ENCODE results near the gene TRNT1. TPM values are rescaled to one million over a fixed set of nuclear protein-coding genes. Genes with fewer than 3 reads are reported as not detected.

The TRNT1 gene
- total and polyA plus RNA-seq, 2 of the 8 experiments (the other 6 are each of a cell fraction or from before 2014, with no cell fraction given), result 7.2 to 33.1 TPM

- FAIRE-seq (no peak), DNase-seq (ENCODE audit: low read depth in 1 of 2, low spot score in 2 of 2) (no peak)
- Histone ChIP-seq H3K4ac (replicated peaks; ENCODE audit: insufficient read length, low read depth, low read length) (no peak overlapping the region), H3K23ac (ENCODE audit: insufficient read length) (no peak overlapping the region), H3K4me1 (replicated peaks in 1 of 4; ENCODE audit: control insufficient read depth in 3 of 4, insufficient read depth in 4 of 4, low read length in 3 of 4) (peaks cover 1 to 15% (median 3%) of the 10 kb centered on the region in 4 experiments; a peak in 5 of 7 replicates), H2BK20ac (ENCODE audit: low read length) (no peak overlapping the region), H3K27me3 (replicated peaks in 1 of 4; ENCODE audit: control insufficient read depth in 3 of 4, extremely low read depth in 1 of 4, insufficient read depth in 3 of 4, low read length in 3 of 4) (no peaks in the 10 kb centered on the region), H3K23me2 (ENCODE audit: low read depth, low read length) (no peaks in the 10 kb centered on the region), H2BK15ac (ENCODE audit: low read length) (no peak overlapping the region), H2AFZ (ENCODE audit: low read length) (no peak overlapping the region), H3K4me3 (ENCODE audit: extremely low read depth in 1 of 4, insufficient read depth in 2 of 4, low read depth in 3 of 4, low read length in 4 of 4) (no peak overlapping the region), H3K79me2 (ENCODE audit: control insufficient read depth in 1 of 2, insufficient read depth in 2 of 2, low read length in 2 of 2) (no peaks in the 10 kb centered on the region), H4K5ac (ENCODE audit: insufficient read length, low read depth, low read length) (no peak overlapping the region), H4K91ac (replicated peaks; ENCODE audit: insufficient read length, low read length) (no peak overlapping the region), H4K20me1 (replicated peaks in 1 of 2; ENCODE audit: control insufficient read depth in 1 of 2, insufficient read depth in 2 of 2, low read length in 2 of 2) (no peaks in the 10 kb centered on the region), H3K18ac (ENCODE audit: extremely low read depth, low read length) (no peak overlapping the region), H2AK5ac (ENCODE audit: low read depth, low read length) (no peak overlapping the region), H3K14ac (ENCODE audit: insufficient read length) (no peak overlapping the region), H2BK5ac (ENCODE audit: low read depth, low read length) (no peak overlapping the region), H3K9ac (replicated peaks in 1 of 4; ENCODE audit: extremely low read depth in 1 of 4, low read depth in 3 of 4, low read length in 3 of 4) (no peak overlapping the region), H2BK12ac (ENCODE audit: low read depth, low read length) (no peak overlapping the region), H3K9me3 (ENCODE audit: insufficient read depth in 2 of 2, low read depth in 1 of 2, low read length in 1 of 2) (no peaks in the 10 kb centered on the region), H3K36me3 (ENCODE audit: control insufficient read depth in 2 of 4, insufficient read depth in 4 of 4, low read length in 3 of 4) (no peaks in the 10 kb centered on the region), H3K27ac (ENCODE audit: low read depth, low read length) (no peak overlapping the region), H3K56ac (replicated peaks; ENCODE audit: insufficient read length, low read depth, low read length) (no peak overlapping the region), H4K8ac (ENCODE audit: extremely low read depth, insufficient read depth, low read length) (no peak overlapping the region), H3K4me2 (ENCODE audit: insufficient read depth in 1 of 2, low read depth in 2 of 2, low read length in 2 of 2) (no peak overlapping the region), H2BK120ac (replicated peaks; ENCODE audit: low read depth, low read length) (no peak overlapping the region), H3K79me1 (ENCODE audit: low read depth, low read length) (no peaks in the 10 kb centered on the region)
- ChIA-PET POLR2A (ENCODE audit: partially characterized antibody) (interaction anchor here (1.7 kb wide), 1 partner anchor 14 kb away, joined by 3 read pairs; no protein-coding TSS in a partner anchor), CTCF (ENCODE audit: partially characterized antibody) (no interaction called here)
- WGBS, 2 experiments (ENCODE audit: extremely low coverage in 1 of 2, insufficient coverage in 1 of 2, insufficient read length in 1 of 2, insufficient replicate concordance in 2 of 2, low coverage in 1 of 2, low lambda C conversion rate in 2 of 2, missing lambda C conversion rate in 1 of 2), result 86% methylated on average over 9 of the region's 9 CpGs; no CpG with 5 or more reads in 1 of the 2 experiments
- TF ChIP-seq SAP30 (IDR thresholded peaks at IDR 0.05; ENCODE audit: insufficient read depth, insufficient replicate concordance, low read length) (no peak), CBX5 (IDR thresholded peaks at IDR 0.05; ENCODE audit: low read depth, low read length) (no peak), RAD21 (IDR thresholded peaks at IDR 0.05 in 1 of 2, conservative IDR thresholded peaks at IDR 0.05 in 1 of 2; ENCODE audit: low read depth in 2 of 2, low read length in 2 of 2) (no peak), ATF2 (IDR thresholded peaks at IDR 0.05; ENCODE audit: low read length) (no peak)
Measured at GRCh38 chr3:3081381-3082233, 45.1 kb upstream of the TRNT1 start.
